ENCODE measurements around the gene BCL11A. TPM values are rescaled to one million over a fixed set of nuclear protein-coding genes. Genes with fewer than 3 reads are reported as not detected.

BCL11A gene
- total RNA-seq, 1 donor from 2014 or later, result 29.8 TPM

DNA sequence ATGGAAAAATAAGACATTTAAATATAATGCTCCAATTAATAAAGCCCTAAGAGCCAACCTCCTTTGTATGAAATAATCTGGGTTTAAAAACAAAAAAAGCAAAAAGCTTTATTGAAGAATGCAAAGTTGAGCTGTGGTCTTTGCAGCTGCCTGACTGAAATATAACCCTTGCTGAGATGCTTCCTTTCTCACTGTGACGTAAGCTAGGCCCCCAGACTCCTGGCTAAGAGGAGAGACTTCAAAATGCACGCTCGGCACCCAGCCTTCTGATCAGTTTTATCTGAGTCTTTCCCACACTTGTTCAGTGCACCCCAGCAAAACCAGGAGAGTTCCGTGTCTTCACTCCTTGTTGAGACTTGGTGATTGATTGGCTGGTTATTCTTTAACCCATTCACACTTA lies 115.3 kb downstream of the BCL11A start:
- H3K27me3 Mint-ChIP-seq (ENCODE audit: low read depth, unreplicated experiment), result peaks cover 2% of the 10 kb centered on the region
- Histone ChIP-seq H3K9ac (ENCODE audit: low read length) (no peak overlapping the region), H2AFZ (ENCODE audit: low read depth, low read length) (no peak overlapping the region), H3K27ac (ENCODE audit: low read depth, low read length) (no peak overlapping the region), H3K4me2 (ENCODE audit: low read length) (no peak overlapping the region), H3K36me3 (ENCODE audit: insufficient read depth, low read length) (no peaks in the 10 kb centered on the region), H3K4me3 (ENCODE audit: insufficient read depth, low read depth, low read length) (no peak overlapping the region), H4K20me1 (ENCODE audit: insufficient read depth, low read length) (no peaks in the 10 kb centered on the region), H3K27me3 (ENCODE audit: insufficient read depth, low read length) (no peaks in the 10 kb centered on the region), H3K4me1 (ENCODE audit: insufficient read depth, low read length) (no peaks in the 10 kb centered on the region), H3K9me3 (ENCODE audit: insufficient read depth, low read depth, low read length) (no peaks in the 10 kb centered on the region), H3K79me2 (ENCODE audit: insufficient read depth, low read length) (no peaks in the 10 kb centered on the region)
- H3K27ac Mint-ChIP-seq (ENCODE audit: unreplicated experiment), result no peak overlapping the region
- H3K4me1 Mint-ChIP-seq (ENCODE audit: low read depth, unreplicated experiment), result no peaks in the 10 kb centered on the region
- no peaks in the 10 kb centered on the region for H3K36me3 Mint-ChIP-seq (ENCODE audit: low read depth, unreplicated experiment)
- no peak for FAIRE-seq
- no peak for DNase-seq (ENCODE audit: low read depth)
- no peak overlapping the region for H3K4me3 Mint-ChIP-seq (ENCODE audit: unreplicated experiment)
- no peak for TF ChIP-seq EZH2 (IDR thresholded peaks at IDR 0.05; ENCODE audit: insufficient read depth, low read length)
- TF ChIP-seq, protein P1, sequence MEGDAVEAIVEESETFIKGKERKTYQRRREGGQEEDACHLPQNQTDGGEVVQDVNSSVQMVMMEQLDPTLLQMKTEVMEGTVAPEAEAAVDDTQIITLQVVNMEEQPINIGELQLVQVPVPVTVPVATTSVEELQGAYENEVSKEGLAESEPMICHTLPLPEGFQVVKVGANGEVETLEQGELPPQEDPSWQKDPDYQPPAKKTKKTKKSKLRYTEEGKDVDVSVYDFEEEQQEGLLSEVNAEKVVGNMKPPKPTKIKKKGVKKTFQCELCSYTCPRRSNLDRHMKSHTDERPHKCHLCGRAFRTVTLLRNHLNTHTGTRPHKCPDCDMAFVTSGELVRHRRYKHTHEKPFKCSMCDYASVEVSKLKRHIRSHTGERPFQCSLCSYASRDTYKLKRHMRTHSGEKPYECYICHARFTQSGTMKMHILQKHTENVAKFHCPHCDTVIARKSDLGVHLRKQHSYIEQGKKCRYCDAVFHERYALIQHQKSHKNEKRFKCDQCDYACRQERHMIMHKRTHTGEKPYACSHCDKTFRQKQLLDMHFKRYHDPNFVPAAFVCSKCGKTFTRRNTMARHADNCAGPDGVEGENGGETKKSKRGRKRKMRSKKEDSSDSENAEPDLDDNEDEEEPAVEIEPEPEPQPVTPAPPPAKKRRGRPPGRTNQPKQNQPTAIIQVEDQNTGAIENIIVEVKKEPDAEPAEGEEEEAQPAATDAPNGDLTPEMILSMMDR (IDR thresholded peaks at IDR 0.05; ENCODE audit: insufficient read depth, low read depth, low read length), result no peak
- H3K9me3 Mint-ChIP-seq (ENCODE audit: unreplicated experiment), result no peaks in the 10 kb centered on the region

DNA sequence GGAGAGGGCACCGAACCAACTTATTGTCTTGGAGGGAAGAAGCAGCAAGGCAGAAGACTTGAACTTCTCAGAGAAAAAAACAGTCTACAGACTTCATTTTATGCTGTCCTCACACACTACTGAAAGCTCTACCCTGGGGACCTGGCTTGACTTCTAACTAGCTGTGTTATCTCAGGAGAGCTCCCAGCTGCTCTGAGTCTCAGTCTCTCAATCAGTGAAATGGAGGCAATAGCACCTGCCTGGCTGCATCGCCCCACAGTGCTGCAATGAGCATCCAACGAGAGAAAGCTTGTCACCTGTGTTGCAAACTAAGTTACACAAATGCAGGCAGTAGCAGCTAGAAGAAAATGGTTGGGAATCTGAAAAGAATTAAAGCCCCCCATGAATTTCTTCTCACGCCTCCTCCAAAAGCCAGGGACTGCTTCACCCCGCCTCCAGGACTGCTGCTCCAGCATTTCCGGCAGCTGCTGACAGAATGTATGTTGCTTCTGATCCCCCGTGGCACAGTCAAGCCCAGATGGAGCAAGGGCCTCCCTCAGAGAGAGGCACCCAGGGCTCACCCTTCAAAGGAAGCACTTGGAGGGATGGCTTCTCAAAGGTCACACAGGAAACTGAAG lies 116.3 kb downstream of the BCL11A start:
- Histone ChIP-seq H2AFZ (ENCODE audit: low read depth, low read length) (no peak overlapping the region), H3K9ac (ENCODE audit: low read length) (no peak overlapping the region), H3K27ac (ENCODE audit: low read depth, low read length) (no peak overlapping the region), H3K9me3 (ENCODE audit: insufficient read depth, low read depth, low read length) (no peaks in the 10 kb centered on the region), H3K36me3 (ENCODE audit: insufficient read depth, low read length) (no peaks in the 10 kb centered on the region), H3K79me2 (ENCODE audit: insufficient read depth, low read length) (no peaks in the 10 kb centered on the region), H3K4me2 (ENCODE audit: low read length) (no peak overlapping the region), H3K4me1 (ENCODE audit: insufficient read depth, low read length) (no peaks in the 10 kb centered on the region), H3K27me3 (ENCODE audit: insufficient read depth, low read length) (no peaks in the 10 kb centered on the region), H3K4me3 (ENCODE audit: insufficient read depth, low read depth, low read length) (no peak overlapping the region), H4K20me1 (ENCODE audit: insufficient read depth, low read length) (no peaks in the 10 kb centered on the region)
- H3K4me3 Mint-ChIP-seq (ENCODE audit: unreplicated experiment), result no peak overlapping the region
- no peaks in the 10 kb centered on the region for H3K4me1 Mint-ChIP-seq (ENCODE audit: low read depth, unreplicated experiment)
- H3K36me3 Mint-ChIP-seq (ENCODE audit: low read depth, unreplicated experiment), result no peaks in the 10 kb centered on the region
- FAIRE-seq, result no peak
- peaks cover 2% of the 10 kb centered on the region for H3K27me3 Mint-ChIP-seq (ENCODE audit: low read depth, unreplicated experiment)
- H3K9me3 Mint-ChIP-seq (ENCODE audit: unreplicated experiment), result no peaks in the 10 kb centered on the region
- H3K27ac Mint-ChIP-seq (ENCODE audit: unreplicated experiment), result no peak overlapping the region
- no peak for DNase-seq (ENCODE audit: low read depth)
- no peak for TF ChIP-seq EZH2 (IDR thresholded peaks at IDR 0.05; ENCODE audit: insufficient read depth, low read length)
- TF ChIP-seq, protein P1 (IDR thresholded peaks at IDR 0.05; ENCODE audit: insufficient read depth, low read depth, low read length), result no peak

DNA sequence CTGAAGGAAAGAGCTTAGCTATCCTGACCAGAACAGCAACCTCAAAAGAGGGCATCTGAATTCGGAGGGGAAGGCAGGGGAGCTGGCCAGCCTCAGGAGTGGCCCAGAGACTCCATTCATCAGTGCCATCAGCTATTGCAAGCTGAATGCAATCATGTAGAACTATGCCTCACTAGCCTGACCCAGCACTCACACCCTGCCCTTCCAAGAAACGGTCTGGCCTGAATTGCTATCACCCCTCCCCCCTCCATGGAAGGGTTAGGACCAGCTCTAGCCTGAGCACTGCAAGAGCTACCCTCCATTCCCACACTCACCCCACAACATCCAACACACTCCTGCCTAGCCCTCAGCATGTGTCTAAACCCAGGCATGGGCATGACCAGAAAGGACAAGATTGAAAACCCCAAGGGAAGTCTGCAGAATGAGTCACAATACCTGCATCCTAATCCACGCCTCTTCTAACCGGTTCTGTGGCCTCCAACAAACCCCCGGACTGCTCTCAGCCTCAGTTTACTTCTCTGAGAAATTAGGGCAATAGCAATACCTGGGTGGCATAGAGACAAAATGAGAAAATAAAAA lies 120.3 kb downstream of the BCL11A start:
- DNase-seq (ENCODE audit: low read depth) (no peak), FAIRE-seq (no peak)
- no peak for TF ChIP-seq EZH2 (IDR thresholded peaks at IDR 0.05; ENCODE audit: insufficient read depth, low read length)
- TF ChIP-seq, protein P1 (IDR thresholded peaks at IDR 0.05; ENCODE audit: insufficient read depth, low read depth, low read length), result no peak
- Histone ChIP-seq H3K27me3 (ENCODE audit: insufficient read depth, low read length) (no peaks in the 10 kb centered on the region), H3K4me1 (ENCODE audit: insufficient read depth, low read length) (no peaks in the 10 kb centered on the region), H3K9me3 (ENCODE audit: insufficient read depth, low read depth, low read length) (no peaks in the 10 kb centered on the region), H4K20me1 (ENCODE audit: insufficient read depth, low read length) (no peaks in the 10 kb centered on the region), H3K27ac (ENCODE audit: low read depth, low read length) (no peak overlapping the region), H3K79me2 (ENCODE audit: insufficient read depth, low read length) (no peaks in the 10 kb centered on the region), H3K4me3 (ENCODE audit: insufficient read depth, low read depth, low read length) (no peak overlapping the region), H3K36me3 (ENCODE audit: insufficient read depth, low read length) (no peaks in the 10 kb centered on the region), H3K9ac (ENCODE audit: low read length) (no peak overlapping the region), H2AFZ (ENCODE audit: low read depth, low read length) (no peak overlapping the region), H3K4me2 (ENCODE audit: low read length) (no peak overlapping the region)
- H3K4me1 Mint-ChIP-seq (ENCODE audit: low read depth, unreplicated experiment), result no peaks in the 10 kb centered on the region
- H3K9me3 Mint-ChIP-seq (ENCODE audit: unreplicated experiment), result no peaks in the 10 kb centered on the region
- no peak overlapping the region for H3K27ac Mint-ChIP-seq (ENCODE audit: unreplicated experiment)
- H3K27me3 Mint-ChIP-seq (ENCODE audit: low read depth, unreplicated experiment), result peaks cover 2% of the 10 kb centered on the region
- no peaks in the 10 kb centered on the region for H3K36me3 Mint-ChIP-seq (ENCODE audit: low read depth, unreplicated experiment)
- H3K4me3 Mint-ChIP-seq (ENCODE audit: unreplicated experiment), result no peak overlapping the region
